ENCODE data around the gene TENT4B.
A peak's percentile ranks its signal among the peaks of the same experiment; 100 is the strongest.

The TENT4B gene

GRCh38 chr16:50260206-50261159 lies 107.4 kb downstream of the TENT4B start:
- no peak for DNase-seq

- DNase-seq = no peak
These were observed 108.1 kb downstream of the TENT4B start for GRCh38 chr16:50261160-50261706.

- DNase-seq = peak; percentile 68
These were observed 108.7 kb downstream of the TENT4B start for GRCh38 chr16:50261707-50262235.

GRCh38 chr16:50263060-50263909 lies 110.2 kb downstream of the TENT4B start:
- DNase-seq = no peak

GRCh38 chr16:50263940-50264929 lies 111.1 kb downstream of the TENT4B start:
- DNase-seq = no peak

GRCh38 chr16:50265260-50265659 lies 112.2 kb downstream of the TENT4B start:
- no peak for DNase-seq

- no peak for DNase-seq
These were observed 112.7 kb downstream of the TENT4B start for GRCh38 chr16:50265716-50266336.

GRCh38 chr16:50266337-50267091 lies 113.4 kb downstream of the TENT4B start, which contains the start of gene ADCY7:
ADCY7 (plus strand) TSS chr16:50266551; CDS start chr16:50288180, 21,629 bp downstream.
- no peak for DNase-seq

GRCh38 chr16:50267151-50267631 lies 114.1 kb downstream of the TENT4B start:
- DNase-seq = no peak

- no peak for DNase-seq
These were observed 114.5 kb downstream of the TENT4B start for GRCh38 chr16:50267651-50268050.

GRCh38 chr16:50268352-50268751 lies 115.2 kb downstream of the TENT4B start:
- DNase-seq = no peak

- no peak for DNase-seq
These were observed 116.1 kb downstream of the TENT4B start for GRCh38 chr16:50269061-50269705.

- DNase-seq = no peak
These were observed 116.8 kb downstream of the TENT4B start for GRCh38 chr16:50269769-50270509.

GRCh38 chr16:50270510-50271147 lies 117.5 kb downstream of the TENT4B start:
- no peak for DNase-seq

- DNase-seq = no peak
These were observed 118.3 kb downstream of the TENT4B start for GRCh38 chr16:50271148-50272041.

GRCh38 chr16:50272111-50272571 lies 119.0 kb downstream of the TENT4B start:
- no peak for DNase-seq

GRCh38 chr16:50272687-50273381 lies 119.7 kb downstream of the TENT4B start:
- no peak for DNase-seq

All from NCI-H1092 (cell line).